GM12878 (cell line): Measurements from ENCODE around the gene GFPT1. TPM values are rescaled to one million over a fixed set of nuclear protein-coding genes. Genes with fewer than 3 reads are reported as not detected.

Experiments
- ATAC-seq: fragments of 200-7000 bp; cut with Tn5 transposase; 3 replicates; pipeline ENCODE4 v1.9.1; 2020; ENCODE audit warnings: mild to moderate bottlenecking, moderate library complexity
- BruUV-seq: library from RNA; stranded (reverse); fragments of 400-500 nt; replicated peaks from 2 replicates; lab custom pipeline; 2021; lab: Mats Ljungman, UMichigan
- CTCF ChIA-PET: fragments of 300-600 bp; sonication (Branson Sonifier 250); formaldehyde crosslinking; extraction: SDS; loops from one replicate; lab custom pipeline; 2021; ENCODE audit warnings: inconsistent platforms; lab: Yijun Ruan, JAX
- POLR2A ChIA-PET: fragments of 350-600 bp; formaldehyde crosslinking; extraction: SDS; loops from one replicate; lab custom pipeline; 2021; ENCODE audit warnings: inconsistent platforms; lab: Charles Lee
- RAD21 ChIA-PET: fragments of 300-600 bp; sonication (Branson Sonifier 250); formaldehyde crosslinking; loops from one replicate; lab custom pipeline; 2023; ENCODE audit warnings: antibody characterized with exemption; ENCODE audit not compliant: unreplicated experiment; lab: Charles Lee
- SMC1A ChIA-PET: fragments of 300-600 bp; sonication (Branson Sonifier 250); formaldehyde crosslinking; loops from one replicate; lab custom pipeline; 2023; ENCODE audit not compliant: unreplicated experiment, uncharacterized antibody; lab: Charles Lee
- DNase-seq: peaks from one replicate; pipeline ENCODE4 v3.0.0-alpha.2; 2011; ENCODE audit warnings: low read depth, low spot score
- FAIRE-seq: peaks from 3 replicates; lab custom pipeline; 2011; peaks lifted over from hg19 to GRCh38; lab: Jason Lieb, UNC
- H2AFZ ChIP-seq: 2 replicates; pipeline ENCODE4 v1.6.0; 2011; ENCODE audit warnings: low read depth, low read length, control low read depth; ENCODE audit not compliant: control insufficient read depth
- H3K27ac ChIP-seq: 2 replicates; pipeline ENCODE4 v1.5.1; 2011; ENCODE audit warnings: control low read depth; ENCODE audit not compliant: control insufficient read depth, insufficient read depth
- H3K27me3 ChIP-seq, 2 experiments: replicated peaks in 1 of 2; 2 replicates each; pipeline versions ENCODE4 v1.6.0 to v1.6.1; 2011; ENCODE audit warnings: low read length in 1 of 2; ENCODE audit not compliant: control insufficient read depth in 2 of 2, insufficient read depth in 2 of 2
- H3K36me3 ChIP-seq, 2 experiments: 2 replicates each; pipeline ENCODE4 v1.5.1; 2011; ENCODE audit warnings: low read length in 1 of 2; ENCODE audit not compliant: control insufficient read depth in 2 of 2, insufficient read depth in 2 of 2
- H3K4me1 ChIP-seq: 2 replicates; pipeline ENCODE4 v1.6.1; 2011; ENCODE audit warnings: mild to moderate bottlenecking, low read length, moderate library complexity, mixed read lengths; ENCODE audit not compliant: control insufficient read depth, insufficient read depth
- H3K4me2 ChIP-seq: 2 replicates; pipeline ENCODE4 v1.6.0; 2011; ENCODE audit warnings: control low read depth; ENCODE audit not compliant: control insufficient read depth, insufficient read depth
- H3K4me3 ChIP-seq: fragments of 200-600 bp; sonication (generic); 2 replicates; pipeline ENCODE4 v1.5.1; 2016
- H3K79me2 ChIP-seq: 2 replicates; pipeline ENCODE4 v1.6.0; 2011; ENCODE audit warnings: low read length; ENCODE audit not compliant: control insufficient read depth, insufficient read depth
- H3K9ac ChIP-seq: 2 replicates; pipeline ENCODE4 v1.8.0; 2011; ENCODE audit warnings: low read length, control low read depth, mixed read lengths; ENCODE audit not compliant: control insufficient read depth, insufficient read depth
- H3K9me3 ChIP-seq: replicated peaks from 3 replicates; pipeline ENCODE4 v1.5.1; 2011; ENCODE audit warnings: mild to moderate bottlenecking, low read length; ENCODE audit not compliant: control insufficient read depth, insufficient read depth
- H4K20me1 ChIP-seq: 2 replicates; pipeline ENCODE4 v1.6.0; 2011; ENCODE audit not compliant: control insufficient read depth, insufficient read depth
- CBX3 ChIP-seq: fragments of 200-600 bp; sonication (generic); IDR thresholded peaks from 2 replicates; pipeline ENCODE4 v1.6.1; 2016; ENCODE audit warnings: low read depth, borderline replicate concordance
- HDAC6 ChIP-seq: fragments of 200-600 bp; sonication (generic); IDR thresholded peaks from one replicate; pipeline ENCODE4 v1.8.0; 2017; ENCODE audit warnings: antibody characterized with exemption; ENCODE audit not compliant: unreplicated experiment
- NR2C1 ChIP-seq: fragments of 450-650 bp; IDR thresholded peaks from 2 replicates; pipeline ENCODE4 v1.6.1; 2017; ENCODE audit warnings: antibody characterized with exemption, mild to moderate bottlenecking, moderate library complexity
- ZBTB40 ChIP-seq: fragments of 450-650 bp; IDR thresholded peaks from 2 replicates; pipeline ENCODE4 v1.6.1; 2016; ENCODE audit warnings: mild to moderate bottlenecking, moderate library complexity, borderline replicate concordance
- WGBS: methylation state at CpG from one replicate; pipeline ENCODE4 v1.1.6; 2016; ENCODE audit warnings: low lambda C conversion rate; ENCODE audit not compliant: insufficient replicate concordance, insufficient coverage; ENCODE audit errors: missing lambda C conversion rate; 5-methylcytosine and 5-hydroxymethylcytosine counted together
- in situ Hi-C: fragments of 300-500 bp; cut with MboI; formaldehyde crosslinking; loops from 9 replicates; pipeline ENCODE4 v1.14.3; 2018; ENCODE audit warnings: mixed read lengths
- intact Hi-C: fragments of 100-400 bp; cut with micrococcal nuclease; formaldehyde crosslinking; loops from one replicate; pipeline ENCODE4 v1.14.2; 2022; ENCODE audit not compliant: unreplicated experiment
- polyA plus RNA-seq, 11 experiments: library from polyadenylated mRNA; depleted of rRNA in 4 of 11; unstranded in 6 of 11; stranded (reverse) in 5 of 11; fragments of >200 nt; fragmentation: Nextera tagmentation in 4 of 11; fragmentation: Illumina TruSeq in 1 of 11; extraction: Ambion mirVana in 4 of 11; extraction: Trizol in 1 of 11; gene quantifications; 1 replicate in 1 of 11; 2 replicates in 10 of 11; pipeline versions ENCODE4 v1.2.1 to v1.2.3, GENCODE V29; 2011 to 2016; ENCODE audit warnings: inconsistent platforms in 2 of 11, missing spikeins in 2 of 11, low read depth in 1 of 11
- total RNA-seq, 4 experiments: library from RNA; depleted of rRNA in 3 of 4; stranded (reverse); fragments of >200 nt in 3 of 4; fragmentation: Illumina TruSeq in 1 of 4; extraction: Trizol in 1 of 4; gene quantifications; 2 replicates each; pipeline versions ENCODE4 v1.2.1 to v1.2.3, GENCODE V29; 2013 to 2021

GFPT1 gene
- total and polyA plus RNA-seq, 10 of the 15 experiments (the other 5 are each of a cell fraction or from before 2014, with no cell fraction given), result 10.1 to 95.2 (median 24.5) TPM

- TF ChIP-seq HDAC6 (no peak), ZBTB40 (no peak), NR2C1 (no peak), CBX3 (no peak)
- ChIA-PET CTCF (interaction anchor here (0.6 kb wide), 1 partner anchor 338 kb away, joined by 4 read pairs; no protein-coding TSS in a partner anchor), SMC1A (no interaction called here), POLR2A (no interaction called here), RAD21 (no interaction called here)
- no peak overlapping the region for H3K9ac ChIP-seq
- DNase-seq (no peak), FAIRE-seq (no peak), ATAC-seq (no peak)
- H3K27ac ChIP-seq, result no peak overlapping the region
- no peak overlapping the region for H2AFZ ChIP-seq
- no peaks in the 10 kb centered on the region for H3K79me2 ChIP-seq
- WGBS, result 49% methylated on average over 3 of the region's 3 CpGs
- intact Hi-C loops (no loop called here), in situ Hi-C loops (loop anchor here (5.0 kb wide), 1 partner anchor 259 kb away; no protein-coding TSS in a partner anchor)
- BruUV-seq, result no TSS peak
- H3K4me2 ChIP-seq, result no peak overlapping the region
- H3K4me1 ChIP-seq, result no peaks in the 10 kb centered on the region
- H3K4me3 ChIP-seq, result no peak overlapping the region
- H3K27me3 ChIP-seq, result peaks cover 0 to 4% of the 10 kb centered on the region in 2 experiments; a peak in 2 of 4 replicates
- no peaks in the 10 kb centered on the region for H4K20me1 ChIP-seq
- H3K9me3 ChIP-seq, result no peaks in the 10 kb centered on the region
- H3K36me3 ChIP-seq, result no peaks in the 10 kb centered on the region
These were observed 90.6 kb downstream of the GFPT1 start for GRCh38 chr2:69296421-69296820.
